GM12878 (cell line): ENCODE results near the gene ASCC2. TPM values are rescaled to one million over a fixed set of nuclear protein-coding genes. Genes with fewer than 3 reads are reported as not detected.

Experiments
- CTCF ChIP-seq, 3 experiments: IDR thresholded peaks in 2 of 3; conservative IDR thresholded peaks in 1 of 3; 2 replicates each; pipeline ENCODE4 v1.5.1; 2011; ENCODE audit warnings: low read depth in 3 of 3, low read length in 3 of 3, mild to moderate bottlenecking in 3 of 3, control low read depth in 2 of 3, moderate library complexity in 2 of 3, inconsistent platforms in 1 of 3, mixed read lengths in 1 of 3; ENCODE audit not compliant: control insufficient read depth in 2 of 3, insufficient read depth in 1 of 3; ENCODE audit errors: extremely low read depth in 1 of 3
- MYB ChIP-seq: fragments of 150-350 bp; IDR thresholded peaks from 2 replicates; pipeline ENCODE4 v1.6.1; 2014; ENCODE audit warnings: mild to moderate bottlenecking, low read depth, low read length, borderline replicate concordance
- NR2F1 ChIP-seq: fragments of 450-650 bp; conservative IDR thresholded peaks from 2 replicates; pipeline ENCODE4 v1.6.1; 2017; ENCODE audit warnings: mild to moderate bottlenecking
- REST ChIP-seq: IDR thresholded peaks from 2 replicates; pipeline ENCODE4 v1.6.1; 2012; ENCODE audit warnings: mild to moderate bottlenecking, low read depth, low read length
- SMARCA5 ChIP-seq: fragments of 450-650 bp; IDR thresholded peaks from 2 replicates; pipeline ENCODE4 v1.6.1; 2017; ENCODE audit warnings: mild to moderate bottlenecking
- ZNF207 ChIP-seq: fragments of 450-650 bp; IDR thresholded peaks from 2 replicates; pipeline ENCODE4 v1.6.1; 2014; ENCODE audit warnings: antibody characterized with exemption, mild to moderate bottlenecking, borderline replicate concordance
- polyA plus RNA-seq, 11 experiments: library from polyadenylated mRNA; depleted of rRNA in 4 of 11; unstranded in 6 of 11; stranded (reverse) in 5 of 11; fragments of >200 nt; fragmentation: Nextera tagmentation in 4 of 11; fragmentation: Illumina TruSeq in 1 of 11; extraction: Ambion mirVana in 4 of 11; extraction: Trizol in 1 of 11; gene quantifications; 1 replicate in 1 of 11; 2 replicates in 10 of 11; pipeline versions ENCODE4 v1.2.1 to v1.2.3, GENCODE V29; 2011 to 2016; ENCODE audit warnings: inconsistent platforms in 2 of 11, missing spikeins in 2 of 11, low read depth in 1 of 11
- total RNA-seq, 4 experiments: library from RNA; depleted of rRNA in 3 of 4; stranded (reverse); fragments of >200 nt in 3 of 4; fragmentation: Illumina TruSeq in 1 of 4; extraction: Trizol in 1 of 4; gene quantifications; 2 replicates each; pipeline versions ENCODE4 v1.2.1 to v1.2.3, GENCODE V29; 2013 to 2021
- TF ChIP-seq, protein P1 (sequence below): IDR thresholded peaks from 2 replicates; pipeline ENCODE4 v1.6.1; 2012; ENCODE audit warnings: low read depth, low read length, improper control_type of control experiment

Gene ASCC2
- total and polyA plus RNA-seq, 10 of the 15 experiments (the other 5 are each of a cell fraction or from before 2014, with no cell fraction given): 5.3 to 91.4 (median 56.5) TPM

DNA sequence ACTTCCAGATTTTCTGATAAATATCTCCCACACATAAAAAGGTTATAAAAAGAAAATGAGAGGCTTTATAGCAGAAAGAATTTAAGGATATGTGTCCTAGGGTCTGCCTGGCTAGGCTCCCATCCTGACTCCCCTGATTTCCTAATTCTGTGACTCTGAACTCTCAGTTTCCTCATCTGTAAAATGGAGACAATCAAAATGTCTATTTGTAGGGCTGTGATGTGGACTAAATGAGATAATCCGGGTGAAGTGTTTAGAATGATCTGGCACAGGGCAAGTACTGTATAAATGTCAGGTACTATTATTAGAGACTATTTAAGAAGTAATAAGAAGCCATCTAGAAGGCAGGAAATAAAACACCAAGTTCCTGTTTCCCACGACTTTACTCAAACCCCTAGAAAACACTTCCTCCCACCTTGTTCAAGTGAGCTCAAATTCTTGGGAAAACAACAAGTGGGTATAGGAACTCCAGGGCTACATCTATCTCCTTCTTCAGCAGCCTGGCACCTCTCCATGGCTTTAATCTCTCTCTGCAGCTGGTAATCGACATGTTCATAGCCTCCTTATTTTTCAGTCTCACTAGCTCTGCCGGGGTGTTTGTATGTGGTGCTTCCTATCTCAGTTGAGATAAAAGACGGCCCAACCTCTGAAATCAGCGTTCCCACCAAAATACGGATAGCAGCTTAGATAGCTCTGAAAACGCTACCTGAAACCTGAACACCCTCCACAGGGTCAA, 6.7 kb downstream of the ASCC2 start (continued):
- no peak for TF ChIP-seq REST
- TF ChIP-seq CTCF (IDR thresholded peaks at IDR 0.05 in 2 of 3, conservative IDR thresholded peaks at IDR 0.05 in 1 of 3; ENCODE audit: control insufficient read depth in 2 of 3, extremely low read depth in 1 of 3, insufficient read depth in 1 of 3, low read depth in 3 of 3, low read length in 3 of 3): no peak
- TF ChIP-seq, protein P1, sequence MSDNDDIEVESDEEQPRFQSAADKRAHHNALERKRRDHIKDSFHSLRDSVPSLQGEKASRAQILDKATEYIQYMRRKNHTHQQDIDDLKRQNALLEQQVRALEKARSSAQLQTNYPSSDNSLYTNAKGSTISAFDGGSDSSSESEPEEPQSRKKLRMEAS: no peak
- no peak for TF ChIP-seq SMARCA5
- no peak for TF ChIP-seq MYB
- no peak for TF ChIP-seq NR2F1
- TF ChIP-seq ZNF207: no peak
